IMR-90 (cell line): ENCODE results near the gene ZCCHC17. TPM values are rescaled to one million over a fixed set of nuclear protein-coding genes. Genes with fewer than 3 reads are reported as not detected.

Experiments used
- ATAC-seq: fragments of 200-7000 bp; cut with Tn5 transposase; 2 replicates; pipeline ENCODE4 v1.9.1; 2020; ENCODE audit warnings: low read depth, mild to moderate bottlenecking, moderate library complexity
- BruUV-seq: library from RNA; stranded (reverse); fragments of 400-500 nt; replicated peaks from 2 replicates; lab custom pipeline; 2021; lab: Mats Ljungman, UMichigan
- CTCF ChIA-PET: fragments of 300-600 bp; formaldehyde crosslinking; extraction: SDS; loops from one replicate; lab custom pipeline; 2021; ENCODE audit warnings: antibody characterized with exemption; lab: Yijun Ruan, JAX
- POLR2A ChIA-PET: fragments of 300-600 bp; sonication (Branson Sonifier 250); formaldehyde crosslinking; loops from one replicate; lab custom pipeline; 2022; ENCODE audit warnings: antibody characterized with exemption; ENCODE audit not compliant: unreplicated experiment; lab: Charles Lee
- DNase-seq: peaks from one replicate; pipeline ENCODE4 v3.0.0; 2013
- H2AFZ ChIP-seq: replicated peaks from 2 replicates; pipeline ENCODE3; 2013; ENCODE audit warnings: low read length, mild to moderate bottlenecking; ENCODE audit not compliant: poor library complexity
- H2AK5ac ChIP-seq: 2 replicates; pipeline ENCODE4 v1.6.1; 2013; ENCODE audit warnings: low read depth, low read length, inconsistent platforms
- H2AK9ac ChIP-seq: replicated peaks from 2 replicates; pipeline ENCODE3; 2013; ENCODE audit warnings: mild to moderate bottlenecking, low read depth, low read length, moderate library complexity; ENCODE audit not compliant: poor library complexity
- H2BK120ac ChIP-seq: 2 replicates; pipeline ENCODE4 v1.6.1; 2013; ENCODE audit warnings: low read depth, low read length, inconsistent platforms
- H2BK15ac ChIP-seq: 3 replicates; pipeline ENCODE4 v1.6.1; 2013; ENCODE audit warnings: low read depth, low read length, inconsistent platforms
- H2BK20ac ChIP-seq: 2 replicates; pipeline ENCODE4 v1.6.1; 2013; ENCODE audit warnings: low read depth, mild to moderate bottlenecking, inconsistent platforms, low read length, moderate library complexity
- H2BK5ac ChIP-seq: 2 replicates; pipeline ENCODE4 v1.6.1; 2013; ENCODE audit warnings: mild to moderate bottlenecking, low read depth, low read length, inconsistent platforms; ENCODE audit not compliant: poor library complexity, severe bottlenecking
- H3K14ac ChIP-seq: replicated peaks from 2 replicates; pipeline ENCODE4 v1.6.1; 2013; ENCODE audit warnings: low read depth, low read length, inconsistent platforms
- H3K18ac ChIP-seq: 2 replicates; pipeline ENCODE4 v1.6.1; 2013; ENCODE audit warnings: low read depth, low read length, control low read depth
- H3K23ac ChIP-seq: 2 replicates; pipeline ENCODE4 v1.6.1; 2013; ENCODE audit warnings: low read depth, low read length, inconsistent platforms
- H3K27ac ChIP-seq: 2 replicates; pipeline ENCODE4 v1.5.1; 2013; ENCODE audit warnings: mild to moderate bottlenecking, control low read depth, low read length; ENCODE audit not compliant: insufficient read depth
- H3K27me3 ChIP-seq: 2 replicates; pipeline ENCODE4 v1.6.1; 2013; ENCODE audit warnings: low read length; ENCODE audit not compliant: control insufficient read depth, insufficient read depth
- H3K36me3 ChIP-seq: 2 replicates; pipeline ENCODE4 v1.6.1; 2013; ENCODE audit warnings: low read length, mixed read lengths; ENCODE audit not compliant: control insufficient read depth, insufficient read depth
- H3K4ac ChIP-seq: 2 replicates; pipeline ENCODE4 v1.6.1; 2013; ENCODE audit warnings: low read depth, low read length, inconsistent platforms
- H3K4me1 ChIP-seq: 2 replicates; pipeline ENCODE4 v1.6.1; 2013; ENCODE audit warnings: low read length, mixed read lengths; ENCODE audit not compliant: control insufficient read depth, insufficient read depth
- H3K4me2 ChIP-seq: 2 replicates; pipeline ENCODE4 v1.6.1; 2013; ENCODE audit warnings: low read depth, mild to moderate bottlenecking, control low read depth, low read length, moderate library complexity
- H3K4me3 ChIP-seq: 2 replicates; pipeline ENCODE4 v1.5.1; 2013; ENCODE audit warnings: low read depth, mild to moderate bottlenecking, control low read depth, low read length, moderate library complexity; ENCODE audit not compliant: insufficient read depth
- H3K56ac ChIP-seq: 2 replicates; pipeline ENCODE4 v1.6.1; 2013; ENCODE audit warnings: low read length, inconsistent platforms; ENCODE audit not compliant: insufficient read depth; ENCODE audit errors: extremely low read depth
- H3K79me1 ChIP-seq, 2 experiments: 2 replicates each; pipeline ENCODE4 v1.6.1; 2013; ENCODE audit warnings: low read length in 2 of 2, inconsistent platforms in 1 of 2, low read depth in 1 of 2
- H3K9ac ChIP-seq: 2 replicates; pipeline ENCODE4 v1.6.1; 2013; ENCODE audit warnings: low read depth, low read length, control low read depth
- H3K9me1 ChIP-seq: 2 replicates; pipeline ENCODE4 v1.6.1; 2013; ENCODE audit warnings: low read length, inconsistent platforms; ENCODE audit not compliant: insufficient read depth
- H3K9me3 ChIP-seq: 2 replicates; pipeline ENCODE4 v1.6.1; 2013; ENCODE audit warnings: low read length; ENCODE audit not compliant: control insufficient read depth, insufficient read depth
- H4K20me1 ChIP-seq: 2 replicates; pipeline ENCODE4 v1.6.1; 2013; ENCODE audit warnings: low read length, inconsistent platforms; ENCODE audit not compliant: insufficient read depth
- H4K5ac ChIP-seq: 2 replicates; pipeline ENCODE4 v1.6.1; 2013; ENCODE audit warnings: mild to moderate bottlenecking, low read depth, low read length, control low read depth
- H4K8ac ChIP-seq, 2 experiments: 2 replicates each; pipeline ENCODE4 v1.6.1; 2013; ENCODE audit warnings: low read depth in 2 of 2, low read length in 2 of 2, control low read depth in 1 of 2, inconsistent platforms in 1 of 2
- H4K91ac ChIP-seq: 2 replicates; pipeline ENCODE4 v1.6.1; 2013; ENCODE audit warnings: low read depth, low read length, inconsistent platforms; ENCODE audit not compliant: insufficient read depth
- BHLHE40 ChIP-seq: fragments of 150-350 bp; IDR thresholded peaks from 2 replicates; pipeline ENCODE4 v1.6.1; 2016; ENCODE audit warnings: mild to moderate bottlenecking, low read depth, low read length
- CEBPB ChIP-seq: IDR thresholded peaks from 2 replicates; pipeline ENCODE4 v1.6.1; 2012; ENCODE audit warnings: low read depth, low read length, improper control_type of control experiment
- ELK1 ChIP-seq: fragments of 150-350 bp; IDR thresholded peaks from 2 replicates; pipeline ENCODE4 v1.6.1; 2016; ENCODE audit warnings: low read depth, mild to moderate bottlenecking, low read length, moderate library complexity, borderline replicate concordance
- FOS ChIP-seq: fragments of 150-350 bp; IDR thresholded peaks from 2 replicates; pipeline ENCODE4 v1.6.1; 2016; ENCODE audit warnings: low read depth, low read length
- MXI1 ChIP-seq: IDR thresholded peaks from 2 replicates; pipeline ENCODE4 v1.6.1; 2012; ENCODE audit warnings: low read depth, mild to moderate bottlenecking, low read length, moderate library complexity, borderline replicate concordance
- NFE2L2 ChIP-seq: fragments of 150-350 bp; IDR thresholded peaks from 2 replicates; pipeline ENCODE4 v1.6.1; 2016; ENCODE audit warnings: low read depth, mild to moderate bottlenecking, low read length
- RAD21 ChIP-seq: IDR thresholded peaks from 2 replicates; pipeline ENCODE4 v1.6.1; 2012; ENCODE audit warnings: low read length, improper control_type of control experiment
- RCOR1 ChIP-seq: IDR thresholded peaks from 2 replicates; pipeline ENCODE4 v1.6.1; 2012; ENCODE audit warnings: mild to moderate bottlenecking, low read length, improper control_type of control experiment; ENCODE audit not compliant: insufficient replicate concordance
- SMC3 ChIP-seq: fragments of 150-350 bp; IDR thresholded peaks from 2 replicates; pipeline ENCODE4 v1.6.1; 2016; ENCODE audit warnings: low read depth, mild to moderate bottlenecking, antibody characterized with exemption, low read length, moderate library complexity
- WGBS, 2 experiments: methylation state at CpG; one replicate each; pipeline versions ENCODE4 v1.1.5 to v1.1.7; 2013; ENCODE audit warnings: missing lambda C conversion rate in 2 of 2; ENCODE audit not compliant: insufficient read length in 1 of 2; ENCODE audit errors: extremely low coverage in 2 of 2; 5-methylcytosine and 5-hydroxymethylcytosine counted together
- dilution Hi-C: fragments of 300-500 bp; cut with HindIII; formaldehyde crosslinking; loops from one replicate; pipeline ENCODE4 v1.14.3; 2018; ENCODE audit warnings: low sequenced_read_pairs; ENCODE audit not compliant: unreplicated experiment
- in situ Hi-C: fragments of 300-500 bp; cut with MboI; formaldehyde crosslinking; loops from 3 replicates; pipeline ENCODE4 v1.14.3; 2019; ENCODE audit warnings: low sequenced_read_pairs, inconsistent platforms, mixed read lengths
- intact Hi-C: fragments of 100-400 bp; cut with micrococcal nuclease; formaldehyde crosslinking; loops from 2 replicates; pipeline ENCODE4 v1.10.0; 2022
- polyA plus RNA-seq, 3 experiments: library from polyadenylated mRNA; depleted of rRNA; stranded (reverse); fragments of >200 nt; gene quantifications; 2 replicates each; pipeline ENCODE4 v1.2.3, GENCODE V29; 2012; ENCODE audit warnings: low replicate concordance in 1 of 3
- total RNA-seq: library from RNA; depleted of rRNA; stranded (reverse); fragments of >200 nt; gene quantifications from 2 replicates; pipeline ENCODE4 v1.2.3, GENCODE V29; 2012

The ZCCHC17 gene
- total and polyA plus RNA-seq, 2 of the 4 experiments (the other 2 are of a cell fraction): 48.4 to 48.9 TPM

- intact Hi-C loops: no loop called here
- H4K91ac ChIP-seq: no peak overlapping the region
- no peak overlapping the region for H3K18ac ChIP-seq
- ChIA-PET CTCF (no interaction called here), POLR2A (no interaction called here)
- H3K4ac ChIP-seq: no peak overlapping the region
- H3K27ac ChIP-seq: no peak overlapping the region
- no peak overlapping the region for H2BK20ac ChIP-seq
- H2AFZ ChIP-seq: no peak overlapping the region
- in situ Hi-C loops: no loop called here
- TF ChIP-seq ELK1 (no peak), NFE2L2 (no peak), BHLHE40 (no peak), MXI1 (no peak), RAD21 (no peak), CEBPB (no peak), SMC3 (no peak), FOS (no peak), RCOR1 (no peak)
- dilution Hi-C loops: no loop called here
- no peaks in the 10 kb centered on the region for H4K20me1 ChIP-seq
- no peak overlapping the region for H2AK9ac ChIP-seq
- no peaks in the 10 kb centered on the region for H3K9me1 ChIP-seq
- H2BK5ac ChIP-seq: no peak overlapping the region
- DNase-seq (no peak), ATAC-seq (no peak)
- no peak overlapping the region for H2BK120ac ChIP-seq
- no peak overlapping the region for H2AK5ac ChIP-seq
- H2BK15ac ChIP-seq: no peak overlapping the region
- no peak overlapping the region for H4K8ac ChIP-seq
- no peak overlapping the region for H4K5ac ChIP-seq
- H3K14ac ChIP-seq: no peak overlapping the region
- no TSS peak for BruUV-seq
- H3K4me3 ChIP-seq: no peak overlapping the region
- H3K56ac ChIP-seq: no peak overlapping the region
- H3K9ac ChIP-seq: no peak overlapping the region
- H3K79me1 ChIP-seq: peaks cover 0 to 7% of the 10 kb centered on the region in 2 experiments; a peak in 2 of 4 replicates
- peaks cover 12% of the 10 kb centered on the region for H3K36me3 ChIP-seq
- H3K4me1 ChIP-seq: peaks cover 5% of the 10 kb centered on the region
- no peaks in the 10 kb centered on the region for H3K9me3 ChIP-seq
- no CpG with 5 or more reads among the region's 3 CpGs for WGBS, 2 experiments
- H3K23ac ChIP-seq: no peak overlapping the region
- H3K4me2 ChIP-seq: no peak overlapping the region
- no peaks in the 10 kb centered on the region for H3K27me3 ChIP-seq
Measured at GRCh38 chr1:31324992-31325391, 28.2 kb downstream of the ZCCHC17 start.
